Natural killer cell treated with Interleukin-12 subunit alpha and Interleukin-12 subunit beta and Interleukin-15 and Interleukin-18, amount 100 ng/mL, for 72 hours (primary cell): Measurements from ENCODE around the gene RNF215. TPM values are rescaled to one million over a fixed set of nuclear protein-coding genes. Genes with fewer than 3 reads are reported as not detected.

ENCODE experiments used
- ATAC-seq, 2 donors: fragments of 150-1000 bp; cut with Tn5 transposase in 1 of 2; sonication (Bioruptor Pico), chemical (Tn5 transposase) in 1 of 2; 2 replicates each; pipeline ENCODE4 v1.10.0; 2021
- DNase-seq: peaks from one replicate; pipeline ENCODE4 v3.0.0; 2022; ENCODE audit warnings: low spot score
- H3K27ac Mint-ChIP-seq, 2 donors: 1 replicate in 1 of 2; 2 replicates in 1 of 2; pipeline ENCODE4 v1.8.0; 2022; ENCODE audit warnings: mixed read lengths in 2 of 2, mild to moderate bottlenecking in 1 of 2, moderate library complexity in 1 of 2
- H3K27me3 Mint-ChIP-seq, 2 donors: 1 replicate in 1 of 2; 2 replicates in 1 of 2; pipeline ENCODE4 v1.8.0; 2022; ENCODE audit warnings: mixed read lengths in 2 of 2
- H3K36me3 Mint-ChIP-seq: one replicate; pipeline ENCODE4 v1.8.0; 2022; ENCODE audit warnings: mixed read lengths
- H3K4me1 Mint-ChIP-seq, 2 donors: 1 replicate in 1 of 2; 2 replicates in 1 of 2; pipeline ENCODE4 v1.8.0; 2022; ENCODE audit warnings: low read depth in 2 of 2, mixed read lengths in 2 of 2, mild to moderate bottlenecking in 1 of 2
- H3K4me3 Mint-ChIP-seq: one replicate; pipeline ENCODE4 v1.8.0; 2022; ENCODE audit warnings: mixed read lengths
- H3K9me3 Mint-ChIP-seq: 2 replicates; pipeline ENCODE4 v1.8.0; 2022; ENCODE audit warnings: mixed read lengths
- total RNA-seq, 2 donors: library from RNA; stranded (reverse); gene quantifications; one replicate each; pipeline ENCODE4 v1.2.3, GENCODE V29; 2022

The RNF215 gene
- total RNA-seq = 1 to 10 TPM; 5.2 to 7.4 TPM

DNA sequence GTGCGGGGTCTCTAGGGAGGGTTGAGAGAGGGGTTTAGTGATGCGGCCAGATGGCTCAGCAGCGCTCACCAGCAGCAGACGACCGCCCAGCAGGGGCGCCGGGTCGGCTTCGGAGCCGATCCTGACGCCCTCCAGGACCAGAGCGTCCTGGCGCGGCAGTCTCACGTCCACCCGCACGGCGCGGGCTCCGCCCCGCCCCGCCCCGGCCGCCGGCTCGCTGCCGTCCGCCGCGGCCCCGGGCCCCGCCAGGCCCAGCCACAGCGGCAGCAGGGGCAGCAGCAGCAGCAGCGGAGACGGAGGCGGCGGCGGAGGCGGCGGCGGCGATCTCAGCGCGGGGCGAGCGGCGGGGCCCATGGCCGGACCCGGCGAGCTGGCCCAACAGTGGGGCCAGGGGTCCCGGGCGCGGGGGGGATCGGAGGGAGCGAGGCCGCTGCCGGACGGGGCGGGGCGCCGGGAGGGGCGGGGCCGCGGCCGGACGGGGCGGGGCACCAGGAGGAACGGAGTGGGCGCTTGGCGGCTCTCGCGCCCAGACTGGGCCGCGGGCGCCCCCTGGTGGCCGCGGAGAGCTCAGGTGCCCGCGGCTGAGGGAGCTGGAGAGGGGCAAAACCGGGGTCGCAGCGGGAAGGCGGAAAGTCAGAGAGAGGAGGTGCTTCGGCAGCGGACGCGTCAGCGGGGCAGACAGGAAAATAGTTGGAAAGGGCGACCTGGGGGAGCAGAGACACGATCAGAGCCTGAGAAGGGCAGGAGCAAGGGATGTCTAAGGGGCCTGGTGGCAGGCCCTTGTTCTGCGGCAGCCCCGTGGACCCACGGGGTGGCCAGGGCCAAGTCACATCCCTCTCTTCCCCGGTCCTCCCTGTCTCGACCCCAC is at the start of gene RNF215:
Gene RNF215 (minus strand): TSS at position 452 of the 868 bp plus-strand sequence. CDS start 98 bp downstream, at position 354.
- H3K4me3 Mint-ChIP-seq = peak within 1 kb of the TSS; percentile 52
- H3K4me1 Mint-ChIP-seq = peaks cover 6 to 7% of the 10 kb centered on the region in 2 donors
- DNase-seq (peak; percentile 91), ATAC-seq (peak; percentile 95 to 97)
- no peaks in the 10 kb centered on the region for H3K36me3 Mint-ChIP-seq
- peak within 1 kb of the TSS in 1 of 2 donors; percentile 56 for H3K27ac Mint-ChIP-seq
- no peaks in the 10 kb centered on the region for H3K9me3 Mint-ChIP-seq
- peaks cover 0 to 4% of the 10 kb centered on the region in 2 donors for H3K27me3 Mint-ChIP-seq

GRCh38 chr22:30436196-30436595 is 49.0 kb upstream of the RNF215 start:
- ATAC-seq (no peak), DNase-seq (no peak)
- Mint-ChIP-seq H3K4me1 (peaks cover 16 to 20% of the 10 kb centered on the region in 2 donors), H3K9me3 (peaks cover 4% of the 10 kb centered on the region), H3K36me3 (peaks cover 15% of the 10 kb centered on the region), H3K27ac (peak overlapping the region; percentile 83 to 93), H3K4me3 (peak overlapping the region; percentile 88), H3K27me3 (peaks cover 19 to 24% of the 10 kb centered on the region in 2 donors)

DNA sequence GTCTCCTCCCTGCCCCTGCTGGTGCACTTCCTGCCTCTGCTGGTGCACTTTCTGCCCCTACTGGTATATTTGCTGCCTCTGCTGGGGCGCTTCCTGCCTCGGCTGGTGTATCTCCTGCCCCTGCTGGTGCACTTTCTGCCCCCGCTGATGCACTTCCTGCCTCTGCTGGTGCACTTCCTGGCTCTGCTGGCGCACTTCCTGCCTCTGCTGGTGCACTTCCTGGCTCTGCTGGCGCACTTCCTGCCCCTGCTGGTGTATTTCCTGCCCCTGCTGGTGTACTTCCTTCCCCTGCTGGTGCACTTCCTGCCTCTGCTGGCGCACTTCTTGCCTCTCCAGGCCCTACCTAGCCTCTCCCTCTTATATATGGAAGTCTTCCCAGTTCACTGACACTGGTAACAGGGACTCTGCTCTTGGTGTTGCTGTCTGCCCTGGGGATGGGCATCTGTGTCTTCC is 48.5 kb upstream of the RNF215 start:
- H3K27ac Mint-ChIP-seq = peak overlapping the region; percentile 83 to 93
- peaks cover 4% of the 10 kb centered on the region for H3K9me3 Mint-ChIP-seq
- ATAC-seq (peak; percentile 87), DNase-seq (peak; percentile 85)
- H3K4me3 Mint-ChIP-seq = peak overlapping the region; percentile 88
- H3K4me1 Mint-ChIP-seq = peaks cover 16 to 17% of the 10 kb centered on the region in 2 donors
- H3K27me3 Mint-ChIP-seq = peaks cover 15 to 19% of the 10 kb centered on the region in 2 donors
- H3K36me3 Mint-ChIP-seq = peaks cover 15% of the 10 kb centered on the region

- no peak for ATAC-seq
Measured at GRCh38 chr22:30434843-30435242, 47.6 kb upstream of the RNF215 start.

GRCh38 chr22:30433773-30434172 is 46.6 kb upstream of the RNF215 start:
- DNase-seq = no peak
- ATAC-seq = no peak
- H3K36me3 Mint-ChIP-seq = peaks cover 15% of the 10 kb centered on the region
- no peak overlapping the region for H3K27ac Mint-ChIP-seq
- H3K4me3 Mint-ChIP-seq = no peak overlapping the region
- H3K27me3 Mint-ChIP-seq = peaks cover 8 to 9% of the 10 kb centered on the region in 2 donors
- peaks cover 4% of the 10 kb centered on the region for H3K9me3 Mint-ChIP-seq
- H3K4me1 Mint-ChIP-seq = peaks cover 16 to 20% of the 10 kb centered on the region in 2 donors

More at GRCh38 chr22:30434843-30435242, 47.6 kb upstream of the RNF215 start:
- no peak for DNase-seq
- H3K27ac Mint-ChIP-seq = peak overlapping the region; percentile 83 to 93
- peaks cover 16 to 20% of the 10 kb centered on the region in 2 donors for H3K4me1 Mint-ChIP-seq
- peaks cover 4% of the 10 kb centered on the region for H3K9me3 Mint-ChIP-seq
- H3K27me3 Mint-ChIP-seq = peaks cover 10 to 11% of the 10 kb centered on the region in 2 donors
- H3K4me3 Mint-ChIP-seq = peak overlapping the region; percentile 58
- H3K36me3 Mint-ChIP-seq = peaks cover 15% of the 10 kb centered on the region

DNA sequence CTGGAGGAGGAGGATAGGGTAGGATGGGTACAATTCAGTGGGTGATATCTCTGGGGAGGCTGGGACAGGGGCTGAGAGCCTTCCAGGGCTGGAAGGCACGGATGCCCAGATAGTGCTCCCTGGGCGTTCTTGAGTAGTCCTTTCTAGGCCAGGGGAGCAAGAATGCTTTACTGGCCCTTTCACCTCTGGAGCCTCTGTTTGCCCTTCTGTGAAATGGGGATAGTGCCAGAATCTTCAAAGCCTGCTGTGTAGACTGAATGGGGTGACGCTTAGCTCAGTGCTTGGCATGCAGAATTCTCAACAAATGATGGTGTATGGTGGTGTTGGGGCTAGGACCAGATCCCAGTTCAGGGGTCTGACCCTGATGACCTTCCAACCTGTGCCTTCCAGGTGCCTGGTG is 46.0 kb upstream of the RNF215 start:
- Mint-ChIP-seq H3K4me3 (no peak overlapping the region), H3K9me3 (peaks cover 4% of the 10 kb centered on the region), H3K27ac (no peak overlapping the region), H3K27me3 (peaks cover 3 to 4% of the 10 kb centered on the region in 2 donors), H3K36me3 (peaks cover 15% of the 10 kb centered on the region), H3K4me1 (peaks cover 16 to 18% of the 10 kb centered on the region in 2 donors)
- DNase-seq (no peak), ATAC-seq (no peak)

DNA sequence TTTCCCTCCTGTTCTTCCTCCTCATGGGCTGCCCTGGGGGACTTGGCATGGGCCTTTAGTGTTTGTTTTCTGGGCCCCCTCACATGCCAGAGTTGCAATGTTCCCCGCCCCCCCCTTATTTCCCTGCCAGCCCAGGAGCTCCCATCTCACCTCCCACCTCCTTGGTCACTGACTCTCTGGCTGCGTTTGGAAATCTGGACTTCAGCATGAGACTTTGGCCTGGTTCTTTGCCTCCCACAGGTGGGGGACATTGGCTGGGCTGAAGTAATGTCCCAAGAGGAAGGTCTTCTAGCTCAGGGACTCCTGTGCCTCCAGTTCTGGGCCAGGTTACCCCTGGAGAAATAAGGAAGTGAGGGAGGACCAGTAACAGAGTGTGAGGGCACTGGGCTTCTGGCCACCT is 45.3 kb upstream of the RNF215 start:
- Mint-ChIP-seq H3K36me3 (peaks cover 15% of the 10 kb centered on the region), H3K4me3 (no peak overlapping the region), H3K27ac (no peak overlapping the region), H3K9me3 (peaks cover 4% of the 10 kb centered on the region), H3K27me3 (peaks cover 0 to 2% of the 10 kb centered on the region in 2 donors), H3K4me1 (peaks cover 16 to 17% of the 10 kb centered on the region in 2 donors)
- DNase-seq (no peak), ATAC-seq (no peak)

DNA sequence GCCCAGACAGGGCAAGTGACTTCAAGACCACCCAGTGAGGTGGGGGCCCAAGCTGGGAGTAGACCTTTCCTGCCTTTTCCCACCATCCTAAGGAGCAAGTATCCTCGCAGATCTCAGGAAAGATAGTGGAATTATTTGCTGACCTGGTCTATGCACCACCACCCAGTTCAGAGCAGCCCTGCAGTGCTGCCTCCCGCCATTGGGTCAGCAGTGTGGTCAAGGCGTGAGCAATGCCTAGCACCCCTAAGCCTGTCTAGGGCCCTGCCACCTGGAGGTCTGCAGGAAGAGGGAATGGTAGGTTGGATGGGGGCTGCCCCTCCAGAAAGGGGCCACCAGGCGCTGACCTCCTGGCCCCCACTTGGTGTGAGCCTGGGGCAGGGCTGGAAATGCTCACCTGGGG is 44.9 kb upstream of the RNF215 start:
- Mint-ChIP-seq H3K4me1 (peaks cover 20 to 21% of the 10 kb centered on the region in 2 donors), H3K9me3 (peaks cover 4% of the 10 kb centered on the region), H3K36me3 (peaks cover 13% of the 10 kb centered on the region), H3K27me3 (peaks cover 0 to 2% of the 10 kb centered on the region in 2 donors), H3K4me3 (no peak overlapping the region), H3K27ac (no peak overlapping the region)
- peak; percentile 35 for DNase-seq
- no peak for ATAC-seq

- ATAC-seq = no peak
- Mint-ChIP-seq H3K4me3 (no peak overlapping the region), H3K4me1 (peaks cover 30% of the 10 kb centered on the region in 2 donors), H3K27ac (no peak overlapping the region), H3K27me3 (peaks cover 0 to 2% of the 10 kb centered on the region in 2 donors), H3K36me3 (peaks cover 8% of the 10 kb centered on the region), H3K9me3 (peaks cover 3% of the 10 kb centered on the region)
- DNase-seq = peak; percentile 10
Measured at GRCh38 chr22:30430933-30431332, 43.7 kb upstream of the RNF215 start.

- no peak overlapping the region for H3K27ac Mint-ChIP-seq
- H3K4me1 Mint-ChIP-seq = peaks cover 28% of the 10 kb centered on the region in 2 donors
- no peak for ATAC-seq
- peaks cover 0 to 2% of the 10 kb centered on the region in 2 donors for H3K27me3 Mint-ChIP-seq
- no peaks in the 10 kb centered on the region for H3K36me3 Mint-ChIP-seq
- H3K4me3 Mint-ChIP-seq = no peak overlapping the region
- peak; percentile 25 for DNase-seq
- no peaks in the 10 kb centered on the region for H3K9me3 Mint-ChIP-seq
Measured at GRCh38 chr22:30429887-30430286, 42.7 kb upstream of the RNF215 start.

GRCh38 chr22:30427871-30428270 is 40.7 kb upstream of the RNF215 start:
- peaks cover 0 to under 1% of the 10 kb centered on the region in 2 donors for H3K27me3 Mint-ChIP-seq
- no peaks in the 10 kb centered on the region for H3K9me3 Mint-ChIP-seq
- DNase-seq (no peak), ATAC-seq (no peak)
- H3K4me1 Mint-ChIP-seq = peaks cover 34 to 36% of the 10 kb centered on the region in 2 donors
- no peak overlapping the region for H3K4me3 Mint-ChIP-seq
- no peaks in the 10 kb centered on the region for H3K36me3 Mint-ChIP-seq
- no peak overlapping the region for H3K27ac Mint-ChIP-seq

- ATAC-seq (peak in 1 of 2 donors; percentile 45), DNase-seq (peak; percentile 83)
- H3K9me3 Mint-ChIP-seq = no peaks in the 10 kb centered on the region
- H3K4me1 Mint-ChIP-seq = peaks cover 46 to 48% of the 10 kb centered on the region in 2 donors
- H3K36me3 Mint-ChIP-seq = no peaks in the 10 kb centered on the region
- no peaks in the 10 kb centered on the region for H3K27me3 Mint-ChIP-seq
- peak overlapping the region; percentile 95 to 98 for H3K27ac Mint-ChIP-seq
- H3K4me3 Mint-ChIP-seq = peak overlapping the region; percentile 98
Measured at GRCh38 chr22:30426388-30427353, 39.5 kb upstream of the RNF215 start.
